ENCODE measurements around the gene FSCN2.

Gene FSCN2

GRCh38 chr17:81487487-81488275 lies 40.5 kb upstream of the FSCN2 start:
- TF ChIP-seq, protein P1, sequence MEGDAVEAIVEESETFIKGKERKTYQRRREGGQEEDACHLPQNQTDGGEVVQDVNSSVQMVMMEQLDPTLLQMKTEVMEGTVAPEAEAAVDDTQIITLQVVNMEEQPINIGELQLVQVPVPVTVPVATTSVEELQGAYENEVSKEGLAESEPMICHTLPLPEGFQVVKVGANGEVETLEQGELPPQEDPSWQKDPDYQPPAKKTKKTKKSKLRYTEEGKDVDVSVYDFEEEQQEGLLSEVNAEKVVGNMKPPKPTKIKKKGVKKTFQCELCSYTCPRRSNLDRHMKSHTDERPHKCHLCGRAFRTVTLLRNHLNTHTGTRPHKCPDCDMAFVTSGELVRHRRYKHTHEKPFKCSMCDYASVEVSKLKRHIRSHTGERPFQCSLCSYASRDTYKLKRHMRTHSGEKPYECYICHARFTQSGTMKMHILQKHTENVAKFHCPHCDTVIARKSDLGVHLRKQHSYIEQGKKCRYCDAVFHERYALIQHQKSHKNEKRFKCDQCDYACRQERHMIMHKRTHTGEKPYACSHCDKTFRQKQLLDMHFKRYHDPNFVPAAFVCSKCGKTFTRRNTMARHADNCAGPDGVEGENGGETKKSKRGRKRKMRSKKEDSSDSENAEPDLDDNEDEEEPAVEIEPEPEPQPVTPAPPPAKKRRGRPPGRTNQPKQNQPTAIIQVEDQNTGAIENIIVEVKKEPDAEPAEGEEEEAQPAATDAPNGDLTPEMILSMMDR (IDR thresholded peaks at IDR 0.05; ENCODE audit: control extremely low read depth, extremely low read depth, low read depth, missing control alignments): no peak
- CTCF ChIA-PET: no interaction called here
- peak; percentile 96 for DNase-seq (ENCODE audit: extremely low spot score)
- POLR2A ChIA-PET: no interaction called here

DNA sequence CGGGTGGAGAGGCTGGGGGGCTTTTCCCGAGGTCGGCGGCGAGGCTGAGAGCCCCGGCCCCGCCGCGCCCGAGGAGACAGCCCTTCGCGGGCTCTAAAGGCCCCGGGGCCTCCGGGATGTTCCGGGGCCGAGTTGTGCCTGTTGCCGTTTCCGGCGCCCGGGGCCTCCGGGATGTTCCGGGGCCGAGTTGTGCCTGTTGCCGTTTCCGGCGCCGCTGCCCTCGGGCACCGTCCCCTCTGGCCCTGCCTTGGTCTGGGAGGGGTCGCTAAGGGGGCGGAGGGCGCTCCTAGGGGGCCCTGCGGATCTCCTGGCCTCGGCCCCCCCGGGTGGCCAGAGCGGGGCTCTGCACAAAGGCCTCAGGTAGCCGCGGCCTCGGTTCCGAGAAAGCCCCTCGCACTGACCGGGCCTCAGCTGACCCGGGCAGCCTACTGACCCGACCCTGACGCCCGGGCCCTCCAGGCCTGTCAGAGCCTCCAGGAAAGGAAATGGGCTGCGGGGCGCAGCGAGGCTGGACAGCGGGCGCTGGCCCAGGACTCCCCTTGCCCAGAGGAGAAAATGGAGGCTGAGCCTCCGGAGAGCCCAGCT lies 39.8 kb upstream of the FSCN2 start:
- no peak for DNase-seq (ENCODE audit: extremely low spot score)
- POLR2A ChIA-PET: no interaction called here
- TF ChIP-seq, protein P1 (IDR thresholded peaks at IDR 0.05; ENCODE audit: control extremely low read depth, extremely low read depth, low read depth, missing control alignments): no peak
- CTCF ChIA-PET: interaction anchor here (0.8 kb wide), 1 partner anchor 50 kb away, joined by 3 read pairs; no protein-coding TSS in a partner anchor

DNA sequence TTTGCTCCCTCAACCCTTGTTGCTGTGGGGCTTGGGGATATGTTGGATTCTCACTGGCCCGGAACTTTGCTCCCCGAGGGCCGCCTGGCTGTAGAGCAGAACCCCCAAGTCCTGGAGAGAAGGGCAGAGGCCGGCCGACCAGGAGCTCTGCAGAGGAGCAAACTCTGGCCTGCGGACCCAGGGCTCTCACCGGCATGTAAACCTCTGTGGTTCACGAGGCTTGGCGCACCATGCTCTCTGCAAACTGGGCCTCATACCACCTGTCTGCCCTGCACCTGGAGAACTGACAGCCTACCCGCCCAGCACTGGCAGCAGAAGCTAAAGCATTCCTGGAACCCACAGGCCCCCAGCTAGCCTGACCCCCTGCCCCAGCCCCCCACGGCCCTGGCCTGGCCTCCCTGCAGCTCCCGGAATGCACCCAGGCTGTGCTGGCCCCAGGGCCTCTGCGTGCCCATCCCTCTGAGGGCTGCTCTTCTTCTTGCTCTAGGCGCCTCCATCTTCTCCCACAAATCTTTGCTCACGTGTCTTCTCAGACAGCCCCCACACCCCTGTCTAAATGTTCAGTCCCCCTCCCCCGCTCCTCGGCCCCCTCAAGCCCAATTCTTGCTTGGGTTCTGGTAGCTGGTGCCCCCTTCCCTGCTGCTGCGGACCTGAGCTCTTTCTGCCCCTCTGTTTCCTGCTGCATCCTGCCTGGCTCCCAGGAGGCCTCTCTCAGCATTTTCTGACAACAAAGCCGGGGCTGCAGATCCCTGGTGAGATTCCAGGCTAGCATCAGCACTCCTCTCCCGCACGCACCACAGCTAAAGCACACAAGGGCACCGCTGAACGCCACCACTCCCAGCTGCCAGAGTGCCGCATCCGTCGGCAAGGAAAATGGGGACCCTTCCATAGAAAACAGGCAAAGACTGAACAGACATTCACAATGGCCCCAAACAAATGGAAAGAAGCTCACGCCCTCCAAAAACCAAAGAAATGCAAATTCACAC lies 38.9 kb upstream of the FSCN2 start:
- CTCF ChIA-PET: interaction anchor here (0.8 kb wide), 1 partner anchor 49 kb away, joined by 3 read pairs; no protein-coding TSS in a partner anchor
- TF ChIP-seq, protein P1 (IDR thresholded peaks at IDR 0.05; ENCODE audit: control extremely low read depth, extremely low read depth, low read depth, missing control alignments): no peak
- POLR2A ChIA-PET: interaction anchor here (1.0 to 1.4 kb wide), 2 partner anchors 20 to 23 kb away, joined by 3 to 7 read pairs; partner anchors contain the start of gene ACTG1
- no peak for DNase-seq (ENCODE audit: extremely low spot score)

- CTCF ChIA-PET: interaction anchor here (0.9 kb wide), 1 partner anchor 237 kb away, joined by 3 read pairs; no protein-coding TSS in a partner anchor
- POLR2A ChIA-PET: interaction anchor here (1.0 to 1.4 kb wide), 2 partner anchors 19 to 22 kb away, joined by 3 to 7 read pairs; partner anchors contain the start of gene ACTG1
- TF ChIP-seq, protein P1 (IDR thresholded peaks at IDR 0.05; ENCODE audit: control extremely low read depth, extremely low read depth, low read depth, missing control alignments): no peak
- DNase-seq (ENCODE audit: extremely low spot score): no peak
These were observed 37.9 kb upstream of the FSCN2 start for GRCh38 chr17:81489998-81490992.

DNA sequence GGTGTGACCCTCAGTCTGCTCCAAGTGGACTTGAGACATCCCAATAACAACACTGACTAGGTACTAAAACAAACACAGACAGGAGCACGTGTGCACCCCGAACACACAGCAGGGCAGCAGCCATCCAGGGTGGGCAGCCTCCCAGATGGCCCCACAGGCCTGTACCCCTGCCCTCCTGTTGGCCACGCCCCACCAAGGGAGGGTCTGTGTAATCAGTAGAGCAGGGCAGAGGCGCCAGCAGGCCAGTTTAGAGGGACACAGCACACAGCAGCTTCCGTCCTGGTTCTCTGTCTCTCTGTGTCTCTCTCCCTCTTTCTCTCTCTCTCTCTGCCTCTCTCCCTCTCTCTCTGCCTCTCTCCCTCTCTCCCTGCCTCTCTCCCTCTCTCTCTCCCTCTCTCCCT lies 37.0 kb upstream of the FSCN2 start:
- CTCF ChIA-PET: interaction anchor here (1.6 kb wide), 1 partner anchor 8 kb away, joined by 4 read pairs; no protein-coding TSS in a partner anchor
- no peak for DNase-seq (ENCODE audit: extremely low spot score)
- POLR2A ChIA-PET: no interaction called here
- TF ChIP-seq, protein P1 (IDR thresholded peaks at IDR 0.05; ENCODE audit: control extremely low read depth, extremely low read depth, low read depth, missing control alignments): no peak

Measured in GM10248 (cell line).